Measurements from ENCODE around the gene MTCL1.

DNA sequence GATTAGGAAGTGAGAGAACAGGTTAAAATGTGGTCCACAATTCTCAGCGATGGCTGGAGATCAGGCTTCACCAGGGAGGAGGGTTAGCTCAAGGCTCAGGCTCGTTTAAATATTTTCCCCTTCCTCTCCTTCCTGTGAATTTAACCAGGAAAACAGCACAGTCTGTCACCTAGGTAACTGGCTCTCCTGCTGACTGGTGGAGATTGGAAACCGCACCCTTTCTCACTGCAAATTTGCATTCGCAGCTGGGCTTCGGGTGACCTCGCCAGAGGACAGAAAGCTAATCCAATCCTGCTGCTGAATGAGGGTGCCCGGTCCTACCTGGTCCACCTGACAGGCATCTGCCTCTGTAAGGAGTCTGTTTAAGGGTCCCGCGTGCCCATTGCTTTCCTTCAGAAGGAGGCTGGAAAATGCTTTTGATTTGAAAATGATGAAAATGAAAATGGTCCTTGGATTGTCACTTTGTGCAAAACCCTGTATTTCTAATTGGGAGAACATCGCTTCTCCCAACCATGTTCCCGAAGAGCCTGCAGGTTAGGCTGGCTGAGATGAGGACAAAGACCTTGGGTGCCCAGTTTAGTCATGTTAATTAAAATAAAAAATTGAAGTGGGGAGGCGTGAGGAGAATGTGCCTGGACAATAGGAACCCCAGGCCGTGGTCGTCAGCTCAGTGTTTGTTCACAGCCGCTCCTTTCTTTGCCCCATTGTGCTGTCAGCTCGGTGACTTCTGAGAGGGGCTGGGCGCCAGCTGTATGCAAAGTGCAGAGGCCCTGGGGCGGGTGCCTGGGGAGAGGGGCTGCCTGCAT is 43.4 kb upstream of the MTCL1 start:
- TF ChIP-seq, protein P1, sequence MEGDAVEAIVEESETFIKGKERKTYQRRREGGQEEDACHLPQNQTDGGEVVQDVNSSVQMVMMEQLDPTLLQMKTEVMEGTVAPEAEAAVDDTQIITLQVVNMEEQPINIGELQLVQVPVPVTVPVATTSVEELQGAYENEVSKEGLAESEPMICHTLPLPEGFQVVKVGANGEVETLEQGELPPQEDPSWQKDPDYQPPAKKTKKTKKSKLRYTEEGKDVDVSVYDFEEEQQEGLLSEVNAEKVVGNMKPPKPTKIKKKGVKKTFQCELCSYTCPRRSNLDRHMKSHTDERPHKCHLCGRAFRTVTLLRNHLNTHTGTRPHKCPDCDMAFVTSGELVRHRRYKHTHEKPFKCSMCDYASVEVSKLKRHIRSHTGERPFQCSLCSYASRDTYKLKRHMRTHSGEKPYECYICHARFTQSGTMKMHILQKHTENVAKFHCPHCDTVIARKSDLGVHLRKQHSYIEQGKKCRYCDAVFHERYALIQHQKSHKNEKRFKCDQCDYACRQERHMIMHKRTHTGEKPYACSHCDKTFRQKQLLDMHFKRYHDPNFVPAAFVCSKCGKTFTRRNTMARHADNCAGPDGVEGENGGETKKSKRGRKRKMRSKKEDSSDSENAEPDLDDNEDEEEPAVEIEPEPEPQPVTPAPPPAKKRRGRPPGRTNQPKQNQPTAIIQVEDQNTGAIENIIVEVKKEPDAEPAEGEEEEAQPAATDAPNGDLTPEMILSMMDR (IDR thresholded peaks at IDR 0.05) = no peak
- TF ChIP-seq POLR2A (IDR thresholded peaks at IDR 0.05) = no peak
